ENCODE measurements around the gene MEGF11. TPM values are rescaled to one million over a fixed set of nuclear protein-coding genes. Genes with fewer than 3 reads are reported as not detected.

Gene MEGF11
- total RNA-seq, 1 experiment from 2014 or later, result not detected

DNA sequence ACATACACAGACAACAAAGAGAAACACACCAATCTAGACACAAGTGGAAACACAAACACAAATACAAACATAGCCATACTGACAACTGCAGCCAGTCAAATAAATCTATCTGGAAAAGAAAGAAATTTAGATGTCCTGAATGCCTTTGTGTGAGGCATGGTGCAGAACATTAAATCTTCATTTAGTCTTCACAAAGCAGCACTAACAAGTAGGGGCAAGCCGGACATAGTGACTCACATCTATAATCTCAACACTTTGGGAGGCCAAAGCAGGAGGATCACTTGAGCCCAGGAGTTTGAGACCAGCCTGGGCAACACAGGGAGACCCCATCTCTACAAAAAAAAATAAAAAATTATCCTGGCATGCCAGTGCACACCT, 11.7 kb downstream of the MEGF11 start:
- no TSS peak for BruUV-seq (replicated peaks)
- no peak for ATAC-seq
- H3K4me2 ChIP-seq (ENCODE audit: low read length), result no peak overlapping the region
- H3K9me2 ChIP-seq (replicated peaks; ENCODE audit: low read length), result no peaks in the 10 kb centered on the region
- H3K9ac ChIP-seq (ENCODE audit: low read length), result no peak overlapping the region
- H3K27me3 ChIP-seq (ENCODE audit: low read length), result no peaks in the 10 kb centered on the region
- H2AFZ ChIP-seq (ENCODE audit: low read length), result no peak overlapping the region
- H3K9me3 ChIP-seq (ENCODE audit: low read length), result no peaks in the 10 kb centered on the region
- no peak overlapping the region for H3K4me3 ChIP-seq (ENCODE audit: low read length)
- ChIA-PET POLR2A (ENCODE audit: unreplicated experiment) (no interaction called here), CTCF (no interaction called here)
- H3K27ac ChIP-seq (ENCODE audit: low read length), result no peak overlapping the region
- no peaks in the 10 kb centered on the region for H3K79me2 ChIP-seq (ENCODE audit: low read length)
- intact Hi-C loops (cut with micrococcal nuclease), result no loop called here
- H4K20me1 ChIP-seq (ENCODE audit: low read length), result no peaks in the 10 kb centered on the region
- H3K36me3 ChIP-seq (ENCODE audit: low read depth, low read length), result no peaks in the 10 kb centered on the region
- TF ChIP-seq, protein P1, sequence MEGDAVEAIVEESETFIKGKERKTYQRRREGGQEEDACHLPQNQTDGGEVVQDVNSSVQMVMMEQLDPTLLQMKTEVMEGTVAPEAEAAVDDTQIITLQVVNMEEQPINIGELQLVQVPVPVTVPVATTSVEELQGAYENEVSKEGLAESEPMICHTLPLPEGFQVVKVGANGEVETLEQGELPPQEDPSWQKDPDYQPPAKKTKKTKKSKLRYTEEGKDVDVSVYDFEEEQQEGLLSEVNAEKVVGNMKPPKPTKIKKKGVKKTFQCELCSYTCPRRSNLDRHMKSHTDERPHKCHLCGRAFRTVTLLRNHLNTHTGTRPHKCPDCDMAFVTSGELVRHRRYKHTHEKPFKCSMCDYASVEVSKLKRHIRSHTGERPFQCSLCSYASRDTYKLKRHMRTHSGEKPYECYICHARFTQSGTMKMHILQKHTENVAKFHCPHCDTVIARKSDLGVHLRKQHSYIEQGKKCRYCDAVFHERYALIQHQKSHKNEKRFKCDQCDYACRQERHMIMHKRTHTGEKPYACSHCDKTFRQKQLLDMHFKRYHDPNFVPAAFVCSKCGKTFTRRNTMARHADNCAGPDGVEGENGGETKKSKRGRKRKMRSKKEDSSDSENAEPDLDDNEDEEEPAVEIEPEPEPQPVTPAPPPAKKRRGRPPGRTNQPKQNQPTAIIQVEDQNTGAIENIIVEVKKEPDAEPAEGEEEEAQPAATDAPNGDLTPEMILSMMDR (conservative IDR thresholded peaks at IDR 0.05; ENCODE audit: low read depth, low read length), result no peak
- TF ChIP-seq EZH2 (IDR thresholded peaks at IDR 0.05; ENCODE audit: low read length, unreplicated experiment) (no peak), EZH2phosphoT487 (IDR thresholded peaks at IDR 0.05; ENCODE audit: borderline replicate concordance, low read length) (no peak)
- H3F3A ChIP-seq (ENCODE audit: low read length, unreplicated experiment), result no peaks in the 10 kb centered on the region
- no peak for DNase-seq
- no peaks in the 10 kb centered on the region for H3K4me1 ChIP-seq (ENCODE audit: insufficient read depth, low read length)

DNA sequence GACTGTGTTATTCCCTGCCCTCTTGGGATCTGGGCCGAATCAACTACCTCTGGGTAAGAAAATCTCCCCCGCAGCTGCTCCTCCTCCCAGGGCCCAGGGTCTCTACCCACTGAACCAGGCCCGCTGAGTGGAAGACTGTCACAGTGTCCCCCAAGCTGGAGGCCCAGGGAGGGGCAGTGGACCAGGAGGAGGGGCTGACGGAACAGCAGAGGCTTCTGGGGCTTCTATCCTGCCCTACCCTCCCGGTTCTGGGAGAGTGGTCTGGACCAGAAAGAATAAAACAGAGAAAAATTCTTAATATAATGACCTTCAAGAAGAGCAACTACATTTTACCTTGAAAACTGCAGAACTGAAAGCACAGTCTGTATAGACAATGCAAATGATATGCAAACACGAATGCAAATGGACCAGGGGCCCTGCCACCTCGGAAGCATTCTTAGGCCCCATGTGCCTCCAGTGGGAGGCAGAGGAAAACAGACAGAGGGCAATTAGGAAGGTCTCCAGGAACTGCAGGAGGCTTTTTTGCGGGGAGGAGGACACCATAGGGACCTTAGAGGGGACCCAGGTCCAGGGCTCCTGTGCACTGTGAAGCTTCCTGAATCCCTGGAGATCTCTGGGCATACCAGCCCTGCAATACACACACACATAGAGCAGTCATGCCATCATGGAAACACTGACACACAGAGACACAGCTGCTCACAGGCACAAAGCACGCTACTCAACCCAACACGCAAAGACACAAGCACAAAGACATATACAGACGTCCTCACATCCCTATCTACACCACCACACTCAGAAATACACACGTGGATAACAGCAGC, 12.3 kb downstream of the MEGF11 start:
- intact Hi-C loops (cut with micrococcal nuclease), result no loop called here
- no peak overlapping the region for H2AFZ ChIP-seq (ENCODE audit: low read length)
- BruUV-seq (replicated peaks), result no TSS peak
- H3K79me2 ChIP-seq (ENCODE audit: low read length), result no peaks in the 10 kb centered on the region
- no peaks in the 10 kb centered on the region for H3K9me3 ChIP-seq (ENCODE audit: low read length)
- H3F3A ChIP-seq (ENCODE audit: low read length, unreplicated experiment), result no peaks in the 10 kb centered on the region
- H3K9ac ChIP-seq (ENCODE audit: low read length), result no peak overlapping the region
- H3K27ac ChIP-seq (ENCODE audit: low read length), result no peak overlapping the region
- H3K4me3 ChIP-seq (ENCODE audit: low read length), result no peak overlapping the region
- ATAC-seq (no peak), DNase-seq (no peak)
- CTCF ChIA-PET, result no interaction called here
- TF ChIP-seq EZH2phosphoT487 (IDR thresholded peaks at IDR 0.05; ENCODE audit: borderline replicate concordance, low read length) (no peak), EZH2 (IDR thresholded peaks at IDR 0.05; ENCODE audit: low read length, unreplicated experiment) (no peak)
- TF ChIP-seq, protein P1 (conservative IDR thresholded peaks at IDR 0.05; ENCODE audit: low read depth, low read length), result no peak
- no peaks in the 10 kb centered on the region for H3K9me2 ChIP-seq (replicated peaks; ENCODE audit: low read length)
- H3K36me3 ChIP-seq (ENCODE audit: low read depth, low read length), result no peaks in the 10 kb centered on the region
- no peak overlapping the region for H3K4me2 ChIP-seq (ENCODE audit: low read length)
- H3K27me3 ChIP-seq (ENCODE audit: low read length), result no peaks in the 10 kb centered on the region
- H4K20me1 ChIP-seq (ENCODE audit: low read length), result no peaks in the 10 kb centered on the region
- H3K4me1 ChIP-seq (ENCODE audit: insufficient read depth, low read length), result no peaks in the 10 kb centered on the region
- POLR2A ChIA-PET (ENCODE audit: unreplicated experiment), result no interaction called here

GRCh38 chr15:66240240-66240794, 13.2 kb downstream of the MEGF11 start:
- ChIA-PET CTCF (no interaction called here), POLR2A (ENCODE audit: unreplicated experiment) (no interaction called here)

More at GRCh38 chr15:66240240-66240794, 13.2 kb downstream of the MEGF11 start:
- H3K36me3 ChIP-seq (ENCODE audit: low read depth, low read length), result no peaks in the 10 kb centered on the region
- H3K27ac ChIP-seq (ENCODE audit: low read length), result no peak overlapping the region
- no peaks in the 10 kb centered on the region for H3K9me2 ChIP-seq (replicated peaks; ENCODE audit: low read length)
- no peak overlapping the region for H2AFZ ChIP-seq (ENCODE audit: low read length)
- H3K9me3 ChIP-seq (ENCODE audit: low read length), result no peaks in the 10 kb centered on the region
- H3F3A ChIP-seq (ENCODE audit: low read length, unreplicated experiment), result no peaks in the 10 kb centered on the region
- H3K79me2 ChIP-seq (ENCODE audit: low read length), result no peaks in the 10 kb centered on the region
- no peaks in the 10 kb centered on the region for H4K20me1 ChIP-seq (ENCODE audit: low read length)
- no peak overlapping the region for H3K9ac ChIP-seq (ENCODE audit: low read length)
- no peak for ATAC-seq
- no peaks in the 10 kb centered on the region for H3K27me3 ChIP-seq (ENCODE audit: low read length)
- H3K4me3 ChIP-seq (ENCODE audit: low read length), result no peak overlapping the region
- no peak overlapping the region for H3K4me2 ChIP-seq (ENCODE audit: low read length)
- no peak for DNase-seq
- H3K4me1 ChIP-seq (ENCODE audit: insufficient read depth, low read length), result no peaks in the 10 kb centered on the region
- no TSS peak for BruUV-seq (replicated peaks)
- TF ChIP-seq EZH2 (IDR thresholded peaks at IDR 0.05; ENCODE audit: low read length, unreplicated experiment), result no peak
- TF ChIP-seq EZH2phosphoT487 (IDR thresholded peaks at IDR 0.05; ENCODE audit: borderline replicate concordance, low read length), result no peak
- TF ChIP-seq, protein P1 (conservative IDR thresholded peaks at IDR 0.05; ENCODE audit: low read depth, low read length), result no peak
- intact Hi-C loops (cut with micrococcal nuclease), result no loop called here
